ENCODE results near the gene EVA1A.

EVA1A gene

GRCh38 chr2:75560768-75561565 is at the start of gene EVA1A:
Gene EVA1A (minus strand): TSS chr2:75560939. CDS start chr2:75518140, 42,799 bp downstream.
- no peak for DNase-seq (ENCODE audit: low read depth)

- no peak for DNase-seq (ENCODE audit: low read depth)
Measured at GRCh38 chr2:75609937-75610508, 49.3 kb upstream of the EVA1A start.

GRCh38 chr2:75609334-75609689 is 48.6 kb upstream of the EVA1A start:
- DNase-seq (ENCODE audit: low read depth), result no peak

- no peak for DNase-seq (ENCODE audit: low read depth)
Measured at GRCh38 chr2:75608684-75609333, 48.1 kb upstream of the EVA1A start.

GRCh38 chr2:75607988-75608683 is 47.4 kb upstream of the EVA1A start:
- no peak for DNase-seq (ENCODE audit: low read depth)

- no peak for DNase-seq (ENCODE audit: low read depth)
Measured at GRCh38 chr2:75607400-75607798, 46.7 kb upstream of the EVA1A start.

GRCh38 chr2:75606761-75607399 is 46.1 kb upstream of the EVA1A start:
- DNase-seq (ENCODE audit: low read depth), result peak; percentile 89

- peak; percentile 94 for DNase-seq (ENCODE audit: low read depth)
Measured at GRCh38 chr2:75605770-75606529, 45.2 kb upstream of the EVA1A start.

GRCh38 chr2:75604484-75604883 is 43.7 kb upstream of the EVA1A start:
- no peak for DNase-seq (ENCODE audit: low read depth)

GRCh38 chr2:75603477-75603876 is 42.7 kb upstream of the EVA1A start:
- no peak for DNase-seq (ENCODE audit: low read depth)

- DNase-seq (ENCODE audit: low read depth), result peak; percentile 59
Measured at GRCh38 chr2:75602724-75603342, 42.1 kb upstream of the EVA1A start.

GRCh38 chr2:75600461-75601011 is 39.8 kb upstream of the EVA1A start:
- DNase-seq (ENCODE audit: low read depth), result no peak

- no peak for DNase-seq (ENCODE audit: low read depth)
Measured at GRCh38 chr2:75598589-75599155, 37.9 kb upstream of the EVA1A start.

- DNase-seq (ENCODE audit: low read depth), result no peak
Measured at GRCh38 chr2:75597949-75598348, 37.2 kb upstream of the EVA1A start.

- no peak for DNase-seq (ENCODE audit: low read depth)
Measured at GRCh38 chr2:75596784-75597183, 36.0 kb upstream of the EVA1A start.

- DNase-seq (ENCODE audit: low read depth), result peak; percentile 75
Measured at GRCh38 chr2:75595541-75596395, 35.0 kb upstream of the EVA1A start.

- DNase-seq (ENCODE audit: low read depth), result no peak
Measured at GRCh38 chr2:75594596-75594995, 33.9 kb upstream of the EVA1A start.

GRCh38 chr2:75592888-75593287 is 32.1 kb upstream of the EVA1A start:
- DNase-seq (ENCODE audit: low read depth), result no peak

GRCh38 chr2:75592030-75592429 is 31.3 kb upstream of the EVA1A start:
- peak; percentile 71 for DNase-seq (ENCODE audit: low read depth)

All from stromal cell of bone marrow (primary cell).